GM19438 (cell line): ENCODE results near the gene RBP4.

Experiments used
- ATAC-seq: cut with Tn5 transposase; IDR thresholded peaks from one replicate; pipeline ENCODE4 v1.9.1; 2021; ENCODE audit warnings: low read depth; ENCODE audit not compliant: unreplicated experiment

RBP4 gene

DNA sequence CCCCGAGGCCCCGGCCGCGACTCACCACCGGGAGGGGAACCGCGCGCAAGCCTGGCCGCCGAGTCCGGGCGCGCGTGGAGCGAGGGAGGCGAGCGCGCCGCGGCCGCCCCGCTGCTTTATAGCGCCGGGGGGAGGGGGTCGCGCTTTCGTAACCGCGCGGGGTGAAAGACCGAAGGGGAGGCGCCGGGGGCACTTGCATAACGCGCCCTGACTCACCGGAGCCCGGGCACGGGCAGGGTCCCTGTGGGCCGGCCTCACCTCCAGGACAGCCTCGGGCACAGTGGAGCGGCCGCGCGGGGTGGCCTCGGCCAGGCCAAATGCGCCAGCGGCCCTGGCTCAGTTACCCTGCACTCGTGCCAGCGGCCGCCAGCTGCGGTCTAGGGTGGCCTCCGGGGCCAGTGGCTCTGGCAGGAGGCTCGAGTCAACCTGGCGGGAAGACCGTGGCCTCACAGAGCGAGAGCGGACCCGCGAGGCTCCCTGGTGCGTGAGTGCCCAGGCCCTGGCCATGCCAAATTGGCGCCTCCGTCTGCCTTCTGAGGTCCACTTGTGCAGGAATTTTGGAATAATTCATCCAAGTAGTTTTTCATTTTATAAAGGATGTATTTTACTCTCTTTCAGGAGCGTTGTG is at the start of gene RBP4:
Gene RBP4 (minus strand): TSS at position 90 of the 628 bp plus-strand sequence. CDS start 207 bp downstream, outside the sequence.
- ATAC-seq, result no peak

DNA sequence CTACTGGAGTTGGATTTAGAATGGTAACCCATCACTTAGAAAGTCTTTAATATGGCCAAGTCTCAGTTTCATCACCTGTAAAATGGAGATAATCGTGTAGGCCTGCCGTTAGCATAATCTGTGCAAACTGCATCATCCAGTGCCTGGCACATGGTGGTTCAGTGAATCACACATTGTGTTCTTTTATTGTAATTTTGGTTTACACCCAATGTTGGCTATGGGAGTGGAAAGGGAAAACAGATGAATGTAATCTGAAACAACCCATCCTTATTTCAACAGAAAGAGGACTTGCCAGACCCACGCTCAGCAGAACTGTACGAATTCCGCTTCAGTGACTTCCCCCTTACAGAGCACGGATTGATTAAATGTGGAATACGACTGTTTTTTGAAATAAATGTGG is 38.8 kb upstream of the RBP4 start:
- ATAC-seq, result no peak

DNA sequence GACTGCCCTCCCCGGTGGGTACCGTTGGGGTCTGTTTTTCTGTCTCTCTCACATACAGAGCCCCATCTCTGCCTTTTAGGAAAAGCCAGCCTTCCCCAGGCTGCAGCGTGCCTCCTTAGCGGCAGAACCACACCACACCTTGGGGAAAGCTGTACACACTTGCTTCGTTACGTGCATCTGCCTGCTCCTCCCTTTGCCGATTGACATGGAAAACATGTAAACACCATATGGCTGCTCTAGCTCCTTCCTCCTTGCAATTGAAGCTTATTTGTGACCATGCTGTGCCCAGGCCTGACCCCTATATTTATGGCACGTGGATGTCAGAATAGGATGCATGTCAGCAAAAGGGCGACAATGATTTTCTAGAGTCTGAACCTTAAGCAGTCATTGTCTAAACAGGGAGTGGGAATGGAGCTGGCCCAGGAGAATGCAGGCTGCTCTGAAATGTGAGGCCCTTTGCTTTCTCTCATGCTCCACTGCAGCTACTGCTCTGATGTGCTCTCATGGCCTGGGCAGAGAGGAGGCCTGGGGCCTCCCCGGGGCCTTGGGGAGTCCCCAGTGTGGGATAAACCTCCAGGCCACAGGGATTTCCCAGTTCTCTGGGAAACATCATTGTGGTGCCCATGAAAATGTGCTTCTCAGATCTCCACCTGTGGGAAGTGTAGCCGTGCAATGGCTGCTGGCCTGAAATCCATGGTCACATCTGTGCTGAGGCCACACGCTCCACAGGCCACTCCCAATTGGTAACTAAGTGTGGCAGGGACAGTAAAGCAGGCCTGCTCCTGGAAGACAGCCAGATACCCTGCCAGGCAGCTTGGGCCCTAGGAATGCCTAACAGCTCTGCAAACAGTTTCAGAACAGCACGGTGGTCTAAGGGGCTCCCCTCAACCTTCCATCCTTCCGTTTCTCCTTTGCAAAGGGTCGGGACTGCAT is 29.9 kb upstream of the RBP4 start:
- ATAC-seq, result no peak

DNA sequence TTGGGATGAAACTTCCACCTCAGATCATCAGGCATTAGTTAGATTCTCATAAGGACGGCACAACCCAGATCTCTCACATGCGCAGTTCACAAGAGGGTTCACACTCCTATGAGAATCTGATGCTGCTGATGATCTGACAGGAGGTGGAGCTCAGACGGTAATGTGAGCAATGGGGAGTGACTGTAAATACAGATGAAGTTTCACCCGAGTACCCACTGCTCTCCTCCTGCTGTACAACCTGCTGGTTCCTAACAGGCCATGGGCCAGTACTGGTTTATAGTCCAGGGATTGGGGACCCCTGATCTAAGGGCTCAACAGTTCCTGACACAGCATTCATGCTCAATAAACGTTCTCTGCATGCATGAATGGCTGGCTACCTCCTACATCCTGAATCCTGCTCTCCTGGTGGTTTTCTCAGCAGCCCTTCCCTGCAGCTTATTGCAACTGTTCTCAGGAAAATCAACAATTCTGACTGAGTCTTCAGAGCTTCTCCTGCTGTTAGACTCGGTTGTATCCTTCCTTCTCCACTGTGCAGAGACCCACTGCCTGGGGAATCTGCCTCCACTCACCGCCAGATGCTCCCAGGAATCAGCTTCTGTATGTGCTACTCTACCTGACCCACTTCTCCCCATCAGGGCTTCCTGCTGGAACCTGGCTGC is 28.7 kb upstream of the RBP4 start:
- ATAC-seq, result no peak

DNA sequence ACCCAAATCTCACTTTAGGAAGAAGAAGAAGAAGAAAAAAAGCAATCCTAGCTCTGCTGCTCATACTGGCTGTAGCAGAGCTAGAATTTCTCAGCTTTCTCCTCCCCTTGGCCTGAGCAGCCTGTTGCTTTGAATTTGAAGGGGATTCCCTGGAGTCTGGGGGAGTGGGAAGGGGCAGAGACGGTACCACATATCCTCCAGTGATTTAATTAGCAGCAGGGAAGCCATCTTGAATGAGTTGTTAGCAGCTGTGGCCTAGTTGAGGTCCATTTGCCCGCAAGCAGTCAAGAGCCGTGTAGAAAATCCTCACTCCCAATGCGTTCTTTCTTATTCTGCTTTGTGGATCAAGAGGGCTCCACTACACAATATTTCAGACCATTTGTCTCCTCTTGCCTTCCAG is 27.8 kb upstream of the RBP4 start:
- ATAC-seq, result no peak

DNA sequence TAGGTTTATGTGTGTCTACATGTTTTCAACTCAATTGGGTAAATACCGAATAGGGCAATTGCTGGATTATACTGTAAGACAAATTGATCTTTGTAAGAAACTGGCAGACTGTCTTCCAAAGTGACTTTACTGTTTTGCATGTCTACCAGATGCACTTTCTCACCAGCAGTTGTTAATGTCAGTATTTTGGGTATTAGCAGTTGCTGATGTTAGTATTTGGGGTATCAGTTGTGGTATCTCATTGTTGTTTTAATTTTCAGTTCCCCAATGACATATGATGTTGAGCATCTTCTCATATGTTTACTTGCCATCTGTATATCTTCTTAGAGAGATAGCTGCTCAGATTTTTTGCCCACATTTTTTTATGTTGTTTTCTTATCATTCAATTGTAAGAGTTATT is 21.9 kb upstream of the RBP4 start:
- ATAC-seq, result no peak

DNA sequence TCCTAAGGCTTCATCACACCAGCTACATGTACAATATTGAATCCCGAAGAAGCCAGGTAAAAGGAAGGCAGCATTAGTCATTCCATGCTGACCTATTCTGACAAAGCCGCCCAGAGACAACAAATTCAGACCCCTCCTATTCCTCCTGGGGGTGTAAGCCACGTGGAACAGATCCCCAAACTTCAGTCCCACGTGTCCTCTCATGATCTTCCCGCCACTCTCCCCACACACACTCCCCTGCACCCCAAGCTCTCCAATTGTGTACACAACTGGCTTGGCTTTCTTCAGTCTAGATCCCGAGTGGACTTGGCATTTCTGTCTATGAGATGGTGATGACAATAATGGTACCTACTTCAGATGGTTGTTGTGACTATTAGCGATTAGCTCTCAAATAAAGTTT is 19.9 kb upstream of the RBP4 start:
- ATAC-seq, result no peak

DNA sequence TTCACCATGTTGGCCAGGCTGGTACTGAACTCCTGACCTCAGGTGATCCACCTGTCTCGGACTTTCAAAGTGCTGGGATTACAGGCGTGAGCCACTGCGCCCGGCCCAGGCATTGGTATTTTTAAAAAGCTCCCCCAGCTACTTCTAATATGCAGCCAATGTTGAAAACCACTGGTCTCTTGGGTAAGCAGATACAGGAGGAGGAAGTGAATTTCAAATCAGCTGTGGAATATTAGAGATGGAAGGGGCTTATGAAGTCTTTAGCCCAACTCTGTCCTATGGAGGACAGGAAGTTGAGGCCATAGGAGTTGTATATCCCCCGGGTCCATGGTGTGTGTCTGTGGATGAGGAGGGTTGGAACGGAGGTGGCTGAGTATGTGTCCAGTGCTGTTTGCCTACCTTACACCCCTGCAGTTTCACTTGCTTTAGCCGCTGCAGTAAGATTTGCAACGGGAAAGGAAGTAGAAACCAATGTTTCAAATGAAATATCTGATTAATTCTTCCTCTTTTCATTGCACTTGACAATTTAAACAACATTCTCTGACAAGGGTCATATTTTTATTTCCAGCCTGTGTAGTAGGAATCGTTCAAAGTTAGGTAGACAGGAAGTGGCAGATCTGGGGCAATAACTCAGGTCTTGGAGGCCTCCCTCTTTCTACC is 14.7 kb upstream of the RBP4 start:
- no peak for ATAC-seq

DNA sequence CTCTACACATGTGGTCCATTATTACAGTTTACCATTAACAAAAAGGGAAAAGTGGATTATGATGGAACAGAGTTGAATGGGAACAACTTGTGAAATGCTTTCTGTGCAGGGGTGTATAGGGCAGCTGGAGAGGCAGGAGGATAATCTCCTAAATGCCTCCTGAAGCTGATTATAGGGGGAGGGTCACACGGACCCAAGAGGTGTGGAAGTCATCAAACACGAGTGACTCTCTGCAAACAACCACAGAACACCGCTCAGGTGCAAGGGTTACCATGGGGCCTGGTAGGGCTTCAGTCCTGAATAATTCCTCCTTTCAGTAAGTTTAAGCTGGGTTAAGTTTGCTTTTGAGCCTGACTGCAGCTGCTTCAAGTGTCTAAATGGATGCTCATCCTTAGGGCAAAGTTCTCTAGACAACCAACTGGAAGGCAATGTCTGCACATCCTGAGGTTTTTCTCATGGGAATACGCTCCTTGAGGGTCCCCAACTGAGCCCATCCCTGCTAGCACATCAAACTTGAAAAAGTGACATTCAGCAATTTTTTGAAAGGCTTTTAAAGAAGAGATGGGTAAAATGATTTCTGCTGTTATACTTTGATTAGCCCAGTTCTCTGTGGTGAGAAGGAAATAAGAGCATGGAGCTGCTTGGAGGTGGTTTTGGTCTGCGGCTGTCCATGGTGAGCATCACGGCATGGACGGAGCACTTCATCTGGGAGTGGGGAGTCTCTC is 13.2 kb upstream of the RBP4 start:
- no peak for ATAC-seq

DNA sequence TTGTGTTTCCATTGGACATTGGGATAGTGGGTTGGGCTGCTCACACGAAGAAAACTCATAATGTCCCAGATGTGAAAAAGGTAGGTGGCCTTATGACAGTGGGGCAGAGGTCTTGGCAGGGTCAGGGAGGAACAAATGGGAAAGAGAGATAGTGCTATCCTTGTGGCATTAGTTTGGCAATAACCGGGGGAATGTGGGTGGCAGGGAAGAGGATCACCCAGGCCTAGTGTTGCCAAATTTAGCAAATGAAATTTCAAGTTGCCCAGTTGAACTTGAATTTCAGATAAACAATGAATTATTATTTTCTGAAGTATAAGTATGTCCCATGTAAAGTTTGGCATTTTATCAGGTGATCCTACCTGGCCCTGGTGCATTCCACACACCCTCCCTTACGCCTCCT is 12.1 kb upstream of the RBP4 start:
- no peak for ATAC-seq

DNA sequence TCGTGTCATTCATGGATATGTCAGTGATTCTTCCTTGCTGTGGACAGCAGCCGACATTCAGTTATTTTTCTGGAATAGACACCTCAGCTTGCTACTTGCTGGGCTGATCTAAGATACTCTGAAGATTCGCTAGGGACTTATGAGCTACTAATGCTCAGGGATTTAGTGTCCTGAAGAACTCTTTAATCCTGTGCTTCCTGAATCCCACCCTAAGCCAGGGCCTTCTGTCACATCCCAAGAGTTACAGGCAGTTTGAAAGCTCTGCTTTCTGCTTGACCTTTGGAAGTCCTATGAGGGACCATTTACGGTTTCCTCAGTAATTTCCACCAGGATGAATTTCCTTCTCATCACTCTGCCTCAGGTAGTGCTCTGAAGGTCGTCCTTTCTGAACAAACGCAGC is 11.3 kb upstream of the RBP4 start, which contains the start of gene PDE6C:
Gene PDE6C (plus strand): TSS at position 227 of the 400 bp plus-strand sequence. CDS start 189 bp downstream, outside the sequence.
- no peak for ATAC-seq

DNA sequence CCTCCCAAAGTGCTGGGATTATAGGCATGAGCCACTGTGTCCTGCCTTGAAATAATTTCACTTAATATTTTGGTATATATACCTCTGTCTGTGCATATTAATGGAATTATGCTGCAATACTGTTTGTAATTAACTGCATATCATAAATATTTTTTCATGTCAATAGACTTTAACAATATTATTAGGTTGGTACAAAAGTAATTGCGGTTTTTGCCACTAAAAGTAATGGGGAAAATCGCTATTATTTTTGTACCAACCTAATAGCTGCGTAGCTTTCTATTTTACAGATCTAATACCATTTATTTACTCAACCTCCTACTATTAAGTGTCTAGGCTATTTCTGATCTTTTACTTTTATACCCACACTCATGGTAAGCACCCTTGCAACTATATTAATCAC is 7.4 kb upstream of the RBP4 start:
- ATAC-seq, result no peak

DNA sequence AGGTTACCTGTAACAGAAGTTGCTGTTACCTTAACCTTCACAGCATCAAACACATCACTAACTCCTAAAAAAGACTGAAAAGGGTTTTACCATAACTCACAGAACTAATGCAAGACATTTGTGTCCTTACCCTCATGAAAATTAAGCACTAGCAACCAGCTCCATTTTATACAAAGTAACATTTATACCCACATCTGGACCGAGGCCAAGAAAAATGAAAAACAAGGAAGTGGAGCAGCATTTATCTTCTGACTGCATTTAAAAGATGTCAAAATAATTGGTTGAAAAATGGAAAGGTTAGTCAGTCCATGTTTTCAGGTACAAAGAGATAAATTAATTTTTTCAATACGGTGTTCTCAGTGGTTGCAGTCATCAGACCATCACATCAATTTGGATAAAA is 3.1 kb upstream of the RBP4 start:
- ATAC-seq, result no peak

DNA sequence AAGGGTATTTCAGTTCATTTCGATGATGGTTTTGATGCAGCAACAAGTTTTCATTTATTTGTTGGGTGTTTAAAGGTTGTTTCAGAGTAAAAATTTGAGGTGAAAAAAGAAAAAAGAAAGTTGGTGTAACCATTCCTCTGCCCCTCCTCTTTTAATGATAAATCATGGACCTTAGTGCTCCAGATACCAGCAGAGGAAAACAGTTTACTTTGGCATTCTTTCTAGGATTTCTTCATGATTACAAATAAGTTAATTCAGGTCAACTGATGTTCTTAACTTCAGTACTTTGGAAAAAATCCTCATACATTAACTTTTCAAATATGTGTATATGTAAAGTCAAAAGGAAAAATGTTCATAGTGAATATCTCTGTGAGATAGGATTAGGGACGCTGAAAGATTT is 2.0 kb upstream of the RBP4 start:
- ATAC-seq, result no peak

DNA sequence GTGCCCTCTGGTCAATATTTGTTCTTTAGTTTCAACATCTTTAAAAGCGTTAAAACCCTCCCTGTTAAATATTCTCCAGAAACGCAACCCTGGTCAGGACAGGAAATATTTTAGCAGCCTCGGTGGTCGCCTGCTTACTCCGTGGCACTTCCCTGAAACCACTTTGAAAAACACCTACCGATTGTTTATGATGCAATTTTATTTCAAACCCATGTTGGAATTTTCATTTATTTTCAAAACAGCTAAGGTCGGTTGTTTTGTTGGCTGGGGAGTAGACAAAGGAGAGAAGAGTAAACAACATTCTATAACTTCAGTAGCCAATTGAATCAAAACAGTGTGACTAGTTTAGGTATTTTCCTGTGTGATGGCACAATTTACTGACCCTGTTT is 733 bp upstream of the RBP4 start:
- ATAC-seq, result no peak

DNA sequence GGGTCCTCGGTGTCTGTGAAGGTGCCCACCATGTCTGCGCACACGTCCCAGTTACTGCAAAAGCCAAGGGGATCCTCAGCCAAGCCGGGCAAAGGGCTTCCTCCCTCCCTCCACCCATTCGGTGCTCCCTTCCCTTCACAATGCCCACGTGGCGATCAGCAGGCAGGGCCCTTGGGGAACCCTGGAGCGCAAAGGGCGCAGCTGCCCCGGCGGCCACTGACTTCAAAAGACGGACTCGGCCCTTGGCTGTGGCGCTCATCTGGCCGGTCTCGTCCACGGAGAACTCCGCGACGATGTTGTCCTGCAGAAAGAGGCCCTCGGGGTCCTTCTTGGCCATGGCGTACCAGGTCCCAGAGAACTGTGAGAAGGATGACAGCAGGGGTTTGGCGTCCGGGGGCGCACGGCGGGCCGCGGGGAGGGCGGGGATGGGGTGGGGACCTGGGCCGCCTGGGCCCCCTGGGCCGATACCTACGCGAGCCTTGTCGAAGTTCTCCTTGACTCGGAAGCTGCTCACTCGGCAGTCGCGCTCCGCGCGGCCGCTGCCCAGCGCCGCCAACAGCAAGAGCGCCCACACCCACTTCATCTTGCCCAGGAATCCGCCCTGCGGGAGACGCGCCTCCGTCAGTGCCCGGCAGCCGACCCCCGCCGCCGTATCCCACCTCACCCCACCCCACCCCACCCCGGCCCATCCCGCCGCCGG is 439 bp downstream of the RBP4 start:
- no peak for ATAC-seq

DNA sequence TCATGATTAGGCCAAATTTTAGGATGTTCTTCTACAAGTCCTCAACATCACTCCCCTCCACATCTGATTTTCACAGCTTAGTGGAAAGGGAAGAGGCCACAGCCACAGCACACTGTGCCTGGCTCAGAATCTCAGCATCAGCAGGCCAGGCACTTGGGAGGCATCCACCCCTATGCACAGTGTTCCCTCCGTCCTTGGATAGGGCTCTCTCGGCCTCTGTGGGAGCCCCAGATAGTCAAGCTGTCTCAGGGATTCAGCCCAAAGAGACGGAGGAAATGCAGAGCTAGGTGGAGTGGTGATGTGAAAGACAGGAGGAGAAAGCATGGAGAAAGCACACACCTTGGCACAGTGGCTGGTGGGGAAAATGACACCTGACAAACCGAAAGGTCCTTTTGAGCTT is 1.3 kb downstream of the RBP4 start:
- ATAC-seq, result no peak

DNA sequence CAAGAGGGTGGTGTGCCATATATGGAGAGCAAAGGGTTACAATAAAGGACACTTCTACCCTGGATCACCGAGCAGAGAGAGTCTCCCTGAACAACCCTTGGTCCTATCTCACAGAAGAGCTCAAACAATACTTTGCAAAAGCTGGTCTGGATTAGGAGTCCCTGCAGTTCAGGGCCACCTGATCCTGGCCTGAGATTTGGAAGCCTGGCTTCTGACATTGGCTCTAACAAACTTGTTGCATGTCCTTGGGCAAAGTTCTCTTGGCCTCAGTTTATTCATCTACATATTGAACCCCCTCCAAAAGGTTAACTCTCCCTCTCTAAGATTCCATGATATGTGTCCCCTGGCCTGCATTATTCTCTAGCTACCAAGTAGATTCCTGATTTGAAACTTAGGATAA is 1.7 kb downstream of the RBP4 start:
- ATAC-seq, result no peak

DNA sequence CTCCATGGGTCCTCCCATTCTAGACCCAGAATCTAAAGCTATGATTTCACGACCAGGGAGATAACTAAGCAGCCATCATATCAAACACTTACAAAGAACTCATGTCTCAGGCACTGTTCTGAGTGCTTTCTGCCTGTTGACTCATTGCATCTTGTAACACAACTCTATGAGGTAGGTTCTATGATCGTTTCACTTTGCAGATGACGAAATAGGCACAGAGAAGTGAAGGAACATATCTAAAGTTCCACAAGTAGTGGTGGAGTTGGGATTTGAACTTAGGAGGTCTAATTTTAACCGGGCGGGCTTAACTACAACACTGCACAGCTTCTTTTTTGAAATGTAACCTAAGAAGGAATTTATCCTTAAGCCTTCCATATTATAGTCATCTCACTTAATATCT is 2.9 kb downstream of the RBP4 start:
- no peak for ATAC-seq
